Measurements from ENCODE around the gene RAB40B. TPM values are rescaled to one million over a fixed set of nuclear protein-coding genes. Genes with fewer than 3 reads are reported as not detected.

Gene RAB40B
- total RNA-seq, 2 donors from 2014 or later: 1.2 to 4.6 TPM

DNA sequence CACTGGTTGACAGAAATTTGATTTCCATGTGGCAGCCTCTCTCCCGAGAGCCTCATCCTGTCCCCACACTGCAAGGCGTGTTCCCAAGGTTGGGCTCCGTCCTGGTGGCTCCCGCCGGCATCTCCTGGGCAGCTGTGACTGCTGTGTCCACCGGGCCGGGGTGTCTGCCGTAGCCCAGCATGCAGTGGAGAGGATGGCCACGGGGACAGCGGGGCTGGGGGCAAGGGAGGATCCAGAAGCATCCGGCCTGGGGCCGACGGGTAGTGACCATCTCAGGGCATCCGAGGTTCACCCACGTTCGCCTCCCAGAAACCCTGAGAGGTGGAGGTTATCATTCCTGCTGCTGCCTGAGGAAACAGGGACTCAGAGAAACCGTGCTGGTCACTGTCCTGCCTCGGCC, 7.3 kb upstream of the RAB40B start:
- TF ChIP-seq, protein P1, sequence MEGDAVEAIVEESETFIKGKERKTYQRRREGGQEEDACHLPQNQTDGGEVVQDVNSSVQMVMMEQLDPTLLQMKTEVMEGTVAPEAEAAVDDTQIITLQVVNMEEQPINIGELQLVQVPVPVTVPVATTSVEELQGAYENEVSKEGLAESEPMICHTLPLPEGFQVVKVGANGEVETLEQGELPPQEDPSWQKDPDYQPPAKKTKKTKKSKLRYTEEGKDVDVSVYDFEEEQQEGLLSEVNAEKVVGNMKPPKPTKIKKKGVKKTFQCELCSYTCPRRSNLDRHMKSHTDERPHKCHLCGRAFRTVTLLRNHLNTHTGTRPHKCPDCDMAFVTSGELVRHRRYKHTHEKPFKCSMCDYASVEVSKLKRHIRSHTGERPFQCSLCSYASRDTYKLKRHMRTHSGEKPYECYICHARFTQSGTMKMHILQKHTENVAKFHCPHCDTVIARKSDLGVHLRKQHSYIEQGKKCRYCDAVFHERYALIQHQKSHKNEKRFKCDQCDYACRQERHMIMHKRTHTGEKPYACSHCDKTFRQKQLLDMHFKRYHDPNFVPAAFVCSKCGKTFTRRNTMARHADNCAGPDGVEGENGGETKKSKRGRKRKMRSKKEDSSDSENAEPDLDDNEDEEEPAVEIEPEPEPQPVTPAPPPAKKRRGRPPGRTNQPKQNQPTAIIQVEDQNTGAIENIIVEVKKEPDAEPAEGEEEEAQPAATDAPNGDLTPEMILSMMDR (conservative IDR thresholded peaks at IDR 0.05): no peak
- H3K27ac ChIP-seq (ENCODE audit: low read depth, low read length): no peak overlapping the region
- no peaks in the 10 kb centered on the region for H3K9me3 Mint-ChIP-seq
- DNase-seq: no peak
- H3K4me3 ChIP-seq (ENCODE audit: low read length): no peak overlapping the region
- no peaks in the 10 kb centered on the region for H3K36me3 Mint-ChIP-seq (ENCODE audit: low read depth)
- H3K4me3 Mint-ChIP-seq: no peak overlapping the region
- no peaks in the 10 kb centered on the region for H3K9me3 ChIP-seq (ENCODE audit: control insufficient read depth, low read length)
- H3K4me1 Mint-ChIP-seq: no peaks in the 10 kb centered on the region
- H3K9ac ChIP-seq (ENCODE audit: extremely low read depth, low read length, poor library complexity, severe bottlenecking): no peak overlapping the region
- H3K27me3 ChIP-seq (ENCODE audit: control insufficient read depth, insufficient read depth, low read length, poor library complexity, severe bottlenecking): peaks cover 3% of the 10 kb centered on the region
- H3K4me1 ChIP-seq (ENCODE audit: control insufficient read depth, insufficient read depth, low read length): no peaks in the 10 kb centered on the region
- WGBS, 2 experiments (ENCODE audit: insufficient coverage in 1 of 2, insufficient read length in 1 of 2): 93% methylated on average over 18 of the region's 18 CpGs
- peaks cover 7% of the 10 kb centered on the region for H3K27me3 Mint-ChIP-seq (ENCODE audit: insufficient read depth)
- H3K27ac Mint-ChIP-seq: no peak overlapping the region
- H3K36me3 ChIP-seq (ENCODE audit: control insufficient read depth, insufficient read depth, low read length): no peaks in the 10 kb centered on the region

DNA sequence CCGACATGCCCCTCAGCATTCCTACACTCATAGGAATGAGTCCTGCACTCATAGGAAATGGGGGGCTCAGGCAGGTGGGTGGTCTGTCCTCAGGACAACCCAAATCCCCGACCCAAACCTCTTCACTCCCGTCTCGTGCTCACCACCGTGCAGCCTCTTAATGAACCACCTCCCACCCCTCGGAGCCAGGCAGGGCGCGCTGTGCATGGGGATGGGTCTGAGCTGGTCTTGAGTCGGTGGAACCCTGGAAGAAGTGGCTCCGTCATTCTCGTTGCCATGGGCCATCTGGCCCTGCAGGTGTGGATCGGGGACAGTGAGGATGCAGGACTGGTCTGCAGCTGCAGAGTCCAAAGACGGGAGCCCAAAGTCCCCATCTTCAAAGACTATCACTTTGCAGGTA, 6.4 kb upstream of the RAB40B start:
- Mint-ChIP-seq H3K4me1 (no peaks in the 10 kb centered on the region), H3K36me3 (ENCODE audit: low read depth) (no peaks in the 10 kb centered on the region), H3K9me3 (no peaks in the 10 kb centered on the region), H3K27ac (no peak overlapping the region), H3K27me3 (ENCODE audit: insufficient read depth) (peaks cover 12% of the 10 kb centered on the region), H3K4me3 (no peak overlapping the region)
- no peaks in the 10 kb centered on the region for H3K4me1 ChIP-seq (ENCODE audit: control insufficient read depth, insufficient read depth, low read length)
- H3K27me3 ChIP-seq (ENCODE audit: control insufficient read depth, insufficient read depth, low read length, poor library complexity, severe bottlenecking): peaks cover 12% of the 10 kb centered on the region
- no peaks in the 10 kb centered on the region for H3K9me3 ChIP-seq (ENCODE audit: control insufficient read depth, low read length)
- H3K4me3 ChIP-seq (ENCODE audit: low read length): no peak overlapping the region
- no peaks in the 10 kb centered on the region for H3K36me3 ChIP-seq (ENCODE audit: control insufficient read depth, insufficient read depth, low read length)
- H3K9ac ChIP-seq (ENCODE audit: extremely low read depth, low read length, poor library complexity, severe bottlenecking): no peak overlapping the region
- DNase-seq: no peak
- WGBS, 2 experiments (ENCODE audit: insufficient coverage in 1 of 2, insufficient read length in 1 of 2): 88 to 91% methylated on average over 9 to 13 of the region's 13 CpGs
- TF ChIP-seq, protein P1 (conservative IDR thresholded peaks at IDR 0.05): no peak
- H3K27ac ChIP-seq (ENCODE audit: low read depth, low read length): no peak overlapping the region

DNA sequence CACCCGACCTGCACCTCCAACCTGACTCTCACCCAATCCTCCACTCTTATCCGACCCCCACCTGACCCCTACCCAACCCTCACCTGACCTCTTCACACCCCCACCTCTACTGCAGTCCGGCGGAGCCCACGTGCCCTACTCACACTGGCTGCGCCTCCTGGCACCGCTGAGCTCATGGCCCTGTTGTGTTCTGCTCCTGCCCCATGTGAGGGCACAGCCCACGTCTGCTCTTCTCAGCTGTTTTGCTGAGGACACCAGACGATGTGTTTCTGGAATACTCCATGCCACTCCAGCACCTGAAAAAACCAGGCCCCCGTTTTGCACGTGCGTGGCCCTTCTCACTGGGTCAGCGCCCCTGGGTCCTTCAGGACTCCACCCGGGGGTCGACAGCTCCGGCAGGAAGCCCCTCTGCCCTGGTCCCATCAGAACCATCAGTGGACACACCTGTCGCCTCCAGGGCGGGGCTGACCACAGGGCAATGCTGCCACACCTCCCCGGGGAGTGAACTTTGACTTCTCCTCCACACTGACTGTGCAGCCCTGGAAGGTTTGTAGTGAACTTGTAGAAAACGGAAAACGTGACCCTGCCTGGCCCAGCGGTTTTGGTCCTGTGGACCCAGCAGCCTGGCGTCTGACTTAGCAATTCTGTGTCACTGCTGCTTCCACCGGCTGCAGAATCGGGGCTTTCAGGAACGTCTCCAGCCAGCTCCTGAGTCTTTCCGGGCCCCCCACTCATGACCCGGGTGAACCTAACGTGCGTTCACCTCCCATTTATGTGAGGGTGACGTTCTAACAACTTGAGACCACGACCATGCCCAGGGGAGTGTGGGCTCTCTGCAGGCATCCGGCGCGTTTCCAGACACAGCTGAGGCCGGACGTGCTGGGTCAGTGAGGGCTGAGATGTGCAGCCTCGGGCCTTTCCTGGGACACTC, 5.7 kb upstream of the RAB40B start:
- no peak overlapping the region for H3K9ac ChIP-seq (ENCODE audit: extremely low read depth, low read length, poor library complexity, severe bottlenecking)
- 87 to 91% methylated on average over 30 to 38 of the region's 38 CpGs for WGBS, 2 experiments (ENCODE audit: insufficient coverage in 1 of 2, insufficient read length in 1 of 2)
- peaks cover 19% of the 10 kb centered on the region for H3K27me3 ChIP-seq (ENCODE audit: control insufficient read depth, insufficient read depth, low read length, poor library complexity, severe bottlenecking)
- Mint-ChIP-seq H3K4me1 (no peaks in the 10 kb centered on the region), H3K4me3 (no peak overlapping the region), H3K36me3 (ENCODE audit: low read depth) (no peaks in the 10 kb centered on the region), H3K9me3 (no peaks in the 10 kb centered on the region), H3K27me3 (ENCODE audit: insufficient read depth) (peaks cover 19% of the 10 kb centered on the region), H3K27ac (no peak overlapping the region)
- TF ChIP-seq, protein P1 (conservative IDR thresholded peaks at IDR 0.05): no peak
- H3K36me3 ChIP-seq (ENCODE audit: control insufficient read depth, insufficient read depth, low read length): no peaks in the 10 kb centered on the region
- no peak overlapping the region for H3K4me3 ChIP-seq (ENCODE audit: low read length)
- no peaks in the 10 kb centered on the region for H3K9me3 ChIP-seq (ENCODE audit: control insufficient read depth, low read length)
- no peaks in the 10 kb centered on the region for H3K4me1 ChIP-seq (ENCODE audit: control insufficient read depth, insufficient read depth, low read length)
- no peak for DNase-seq
- no peak overlapping the region for H3K27ac ChIP-seq (ENCODE audit: low read depth, low read length)
